IMR-90 (cell line): ENCODE data around the gene NFE2L1. TPM values are rescaled to one million over a fixed set of nuclear protein-coding genes. Genes with fewer than 3 reads are reported as not detected.
A peak's percentile ranks its signal among the peaks of the same experiment; 100 is the strongest.

ENCODE experiments used
- ATAC-seq: fragments of 200-7000 bp; cut with Tn5 transposase; 2 replicates; pipeline ENCODE4 v1.9.1; 2020; ENCODE audit warnings: low read depth, mild to moderate bottlenecking, moderate library complexity
- BruUV-seq: library from RNA; stranded (reverse); fragments of 400-500 nt; replicated peaks from 2 replicates; lab custom pipeline; 2021; lab: Mats Ljungman, UMichigan
- CTCF ChIA-PET: fragments of 300-600 bp; formaldehyde crosslinking; extraction: SDS; loops from one replicate; lab custom pipeline; 2021; ENCODE audit warnings: antibody characterized with exemption; lab: Yijun Ruan, JAX
- POLR2A ChIA-PET: fragments of 300-600 bp; sonication (Branson Sonifier 250); formaldehyde crosslinking; loops from one replicate; lab custom pipeline; 2022; ENCODE audit warnings: antibody characterized with exemption; ENCODE audit not compliant: unreplicated experiment; lab: Charles Lee
- DNase-seq: peaks from one replicate; pipeline ENCODE4 v3.0.0; 2013
- H2AFZ ChIP-seq: replicated peaks from 2 replicates; pipeline ENCODE3; 2013; ENCODE audit warnings: low read length, mild to moderate bottlenecking; ENCODE audit not compliant: poor library complexity
- H2AK5ac ChIP-seq: 2 replicates; pipeline ENCODE4 v1.6.1; 2013; ENCODE audit warnings: low read depth, low read length, inconsistent platforms
- H2AK9ac ChIP-seq: replicated peaks from 2 replicates; pipeline ENCODE3; 2013; ENCODE audit warnings: mild to moderate bottlenecking, low read depth, low read length, moderate library complexity; ENCODE audit not compliant: poor library complexity
- H2BK120ac ChIP-seq: 2 replicates; pipeline ENCODE4 v1.6.1; 2013; ENCODE audit warnings: low read depth, low read length, inconsistent platforms
- H2BK15ac ChIP-seq: 3 replicates; pipeline ENCODE4 v1.6.1; 2013; ENCODE audit warnings: low read depth, low read length, inconsistent platforms
- H2BK20ac ChIP-seq: 2 replicates; pipeline ENCODE4 v1.6.1; 2013; ENCODE audit warnings: low read depth, mild to moderate bottlenecking, inconsistent platforms, low read length, moderate library complexity
- H2BK5ac ChIP-seq: 2 replicates; pipeline ENCODE4 v1.6.1; 2013; ENCODE audit warnings: mild to moderate bottlenecking, low read depth, low read length, inconsistent platforms; ENCODE audit not compliant: poor library complexity, severe bottlenecking
- H3K14ac ChIP-seq: replicated peaks from 2 replicates; pipeline ENCODE4 v1.6.1; 2013; ENCODE audit warnings: low read depth, low read length, inconsistent platforms
- H3K18ac ChIP-seq: 2 replicates; pipeline ENCODE4 v1.6.1; 2013; ENCODE audit warnings: low read depth, low read length, control low read depth
- H3K23ac ChIP-seq: 2 replicates; pipeline ENCODE4 v1.6.1; 2013; ENCODE audit warnings: low read depth, low read length, inconsistent platforms
- H3K27ac ChIP-seq: 2 replicates; pipeline ENCODE4 v1.5.1; 2013; ENCODE audit warnings: mild to moderate bottlenecking, control low read depth, low read length; ENCODE audit not compliant: insufficient read depth
- H3K27me3 ChIP-seq: 2 replicates; pipeline ENCODE4 v1.6.1; 2013; ENCODE audit warnings: low read length; ENCODE audit not compliant: control insufficient read depth, insufficient read depth
- H3K36me3 ChIP-seq: 2 replicates; pipeline ENCODE4 v1.6.1; 2013; ENCODE audit warnings: low read length, mixed read lengths; ENCODE audit not compliant: control insufficient read depth, insufficient read depth
- H3K4ac ChIP-seq: 2 replicates; pipeline ENCODE4 v1.6.1; 2013; ENCODE audit warnings: low read depth, low read length, inconsistent platforms
- H3K4me1 ChIP-seq: 2 replicates; pipeline ENCODE4 v1.6.1; 2013; ENCODE audit warnings: low read length, mixed read lengths; ENCODE audit not compliant: control insufficient read depth, insufficient read depth
- H3K4me2 ChIP-seq: 2 replicates; pipeline ENCODE4 v1.6.1; 2013; ENCODE audit warnings: low read depth, mild to moderate bottlenecking, control low read depth, low read length, moderate library complexity
- H3K4me3 ChIP-seq: 2 replicates; pipeline ENCODE4 v1.5.1; 2013; ENCODE audit warnings: low read depth, mild to moderate bottlenecking, control low read depth, low read length, moderate library complexity; ENCODE audit not compliant: insufficient read depth
- H3K56ac ChIP-seq: 2 replicates; pipeline ENCODE4 v1.6.1; 2013; ENCODE audit warnings: low read length, inconsistent platforms; ENCODE audit not compliant: insufficient read depth; ENCODE audit errors: extremely low read depth
- H3K79me1 ChIP-seq, 2 experiments: 2 replicates each; pipeline ENCODE4 v1.6.1; 2013; ENCODE audit warnings: low read length in 2 of 2, inconsistent platforms in 1 of 2, low read depth in 1 of 2
- H3K9ac ChIP-seq: 2 replicates; pipeline ENCODE4 v1.6.1; 2013; ENCODE audit warnings: low read depth, low read length, control low read depth
- H3K9me1 ChIP-seq: 2 replicates; pipeline ENCODE4 v1.6.1; 2013; ENCODE audit warnings: low read length, inconsistent platforms; ENCODE audit not compliant: insufficient read depth
- H3K9me3 ChIP-seq: 2 replicates; pipeline ENCODE4 v1.6.1; 2013; ENCODE audit warnings: low read length; ENCODE audit not compliant: control insufficient read depth, insufficient read depth
- H4K20me1 ChIP-seq: 2 replicates; pipeline ENCODE4 v1.6.1; 2013; ENCODE audit warnings: low read length, inconsistent platforms; ENCODE audit not compliant: insufficient read depth
- H4K5ac ChIP-seq: 2 replicates; pipeline ENCODE4 v1.6.1; 2013; ENCODE audit warnings: mild to moderate bottlenecking, low read depth, low read length, control low read depth
- H4K8ac ChIP-seq, 2 experiments: 2 replicates each; pipeline ENCODE4 v1.6.1; 2013; ENCODE audit warnings: low read depth in 2 of 2, low read length in 2 of 2, control low read depth in 1 of 2, inconsistent platforms in 1 of 2
- H4K91ac ChIP-seq: 2 replicates; pipeline ENCODE4 v1.6.1; 2013; ENCODE audit warnings: low read depth, low read length, inconsistent platforms; ENCODE audit not compliant: insufficient read depth
- BHLHE40 ChIP-seq: fragments of 150-350 bp; IDR thresholded peaks from 2 replicates; pipeline ENCODE4 v1.6.1; 2016; ENCODE audit warnings: mild to moderate bottlenecking, low read depth, low read length
- CEBPB ChIP-seq: IDR thresholded peaks from 2 replicates; pipeline ENCODE4 v1.6.1; 2012; ENCODE audit warnings: low read depth, low read length, improper control_type of control experiment
- CHD1 ChIP-seq: IDR thresholded peaks from 2 replicates; pipeline ENCODE4 v1.6.1; 2012; ENCODE audit warnings: low read depth, low read length, improper control_type of control experiment
- FOS ChIP-seq: fragments of 150-350 bp; IDR thresholded peaks from 2 replicates; pipeline ENCODE4 v1.6.1; 2016; ENCODE audit warnings: low read depth, low read length
- MAZ ChIP-seq: IDR thresholded peaks from 2 replicates; pipeline ENCODE4 v1.6.1; 2012; ENCODE audit warnings: low read depth, mild to moderate bottlenecking, low read length, improper control_type of control experiment, moderate library complexity, borderline replicate concordance
- MXI1 ChIP-seq: IDR thresholded peaks from 2 replicates; pipeline ENCODE4 v1.6.1; 2012; ENCODE audit warnings: low read depth, mild to moderate bottlenecking, low read length, moderate library complexity, borderline replicate concordance
- POLR2A ChIP-seq: IDR thresholded peaks from 2 replicates; pipeline ENCODE4 v1.6.1; 2012; ENCODE audit warnings: mild to moderate bottlenecking, low read depth, low read length
- RAD21 ChIP-seq: IDR thresholded peaks from 2 replicates; pipeline ENCODE4 v1.6.1; 2012; ENCODE audit warnings: low read length, improper control_type of control experiment
- SMC3 ChIP-seq: fragments of 150-350 bp; IDR thresholded peaks from 2 replicates; pipeline ENCODE4 v1.6.1; 2016; ENCODE audit warnings: low read depth, mild to moderate bottlenecking, antibody characterized with exemption, low read length, moderate library complexity
- WGBS, 2 experiments: methylation state at CpG; one replicate each; pipeline versions ENCODE4 v1.1.5 to v1.1.7; 2013; ENCODE audit warnings: missing lambda C conversion rate in 2 of 2; ENCODE audit not compliant: insufficient read length in 1 of 2; ENCODE audit errors: extremely low coverage in 2 of 2; 5-methylcytosine and 5-hydroxymethylcytosine counted together
- dilution Hi-C: fragments of 300-500 bp; cut with HindIII; formaldehyde crosslinking; loops from one replicate; pipeline ENCODE4 v1.14.3; 2018; ENCODE audit warnings: low sequenced_read_pairs; ENCODE audit not compliant: unreplicated experiment
- in situ Hi-C: fragments of 300-500 bp; cut with MboI; formaldehyde crosslinking; loops from 3 replicates; pipeline ENCODE4 v1.14.3; 2019; ENCODE audit warnings: low sequenced_read_pairs, inconsistent platforms, mixed read lengths
- intact Hi-C: fragments of 100-400 bp; cut with micrococcal nuclease; formaldehyde crosslinking; loops from 2 replicates; pipeline ENCODE4 v1.10.0; 2022
- polyA plus RNA-seq, 3 experiments: library from polyadenylated mRNA; depleted of rRNA; stranded (reverse); fragments of >200 nt; gene quantifications; 2 replicates each; pipeline ENCODE4 v1.2.3, GENCODE V29; 2012; ENCODE audit warnings: low replicate concordance in 1 of 3
- total RNA-seq: library from RNA; depleted of rRNA; stranded (reverse); fragments of >200 nt; gene quantifications from 2 replicates; pipeline ENCODE4 v1.2.3, GENCODE V29; 2012
- TF ChIP-seq, protein P1 (sequence below): fragments of 150-350 bp; IDR thresholded peaks from 2 replicates; pipeline ENCODE4 v1.6.1; 2017; ENCODE audit warnings: mild to moderate bottlenecking, antibody characterized with exemption, low read length, low read depth
- TF ChIP-seq, protein P2 (sequence below): conservative IDR thresholded peaks from 2 replicates; pipeline ENCODE4 v1.5.1; 2012; ENCODE audit warnings: mild to moderate bottlenecking, low read depth, low read length, improper control_type of control experiment

Gene NFE2L1
- total and polyA plus RNA-seq, 2 of the 4 experiments (the other 2 are of a cell fraction), result 42.8 to 122 TPM

GRCh38 chr17:48025040-48025903, 22.9 kb upstream of the NFE2L1 start:
- H4K91ac ChIP-seq, result no peak overlapping the region
- no peaks in the 10 kb centered on the region for H3K9me1 ChIP-seq
- H3K9ac ChIP-seq, result peak overlapping the region; percentile 41
- intact Hi-C loops (loop anchor here (1.0 to 10.0 kb wide), 5 partner anchors 23 to 310 kb away; partner anchors contain the start of genes CBX1 and NFE2L1), dilution Hi-C loops (no loop called here), in situ Hi-C loops (loop anchor here (5.0 to 10.0 kb wide), 2 partner anchors 102 to 570 kb away; partner anchors contain the start of genes HOXB3 and HOXB5)
- TF ChIP-seq MXI1, result peak; percentile 99
- TF ChIP-seq MAZ, result peak; percentile 86
- no peak for TF ChIP-seq POLR2A
- TF ChIP-seq CHD1, result no peak
- TF ChIP-seq, protein P1, sequence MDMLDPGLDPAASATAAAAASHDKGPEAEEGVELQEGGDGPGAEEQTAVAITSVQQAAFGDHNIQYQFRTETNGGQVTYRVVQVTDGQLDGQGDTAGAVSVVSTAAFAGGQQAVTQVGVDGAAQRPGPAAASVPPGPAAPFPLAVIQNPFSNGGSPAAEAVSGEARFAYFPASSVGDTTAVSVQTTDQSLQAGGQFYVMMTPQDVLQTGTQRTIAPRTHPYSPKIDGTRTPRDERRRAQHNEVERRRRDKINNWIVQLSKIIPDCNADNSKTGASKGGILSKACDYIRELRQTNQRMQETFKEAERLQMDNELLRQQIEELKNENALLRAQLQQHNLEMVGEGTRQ, result peak; percentile 87
- TF ChIP-seq, protein P2, sequence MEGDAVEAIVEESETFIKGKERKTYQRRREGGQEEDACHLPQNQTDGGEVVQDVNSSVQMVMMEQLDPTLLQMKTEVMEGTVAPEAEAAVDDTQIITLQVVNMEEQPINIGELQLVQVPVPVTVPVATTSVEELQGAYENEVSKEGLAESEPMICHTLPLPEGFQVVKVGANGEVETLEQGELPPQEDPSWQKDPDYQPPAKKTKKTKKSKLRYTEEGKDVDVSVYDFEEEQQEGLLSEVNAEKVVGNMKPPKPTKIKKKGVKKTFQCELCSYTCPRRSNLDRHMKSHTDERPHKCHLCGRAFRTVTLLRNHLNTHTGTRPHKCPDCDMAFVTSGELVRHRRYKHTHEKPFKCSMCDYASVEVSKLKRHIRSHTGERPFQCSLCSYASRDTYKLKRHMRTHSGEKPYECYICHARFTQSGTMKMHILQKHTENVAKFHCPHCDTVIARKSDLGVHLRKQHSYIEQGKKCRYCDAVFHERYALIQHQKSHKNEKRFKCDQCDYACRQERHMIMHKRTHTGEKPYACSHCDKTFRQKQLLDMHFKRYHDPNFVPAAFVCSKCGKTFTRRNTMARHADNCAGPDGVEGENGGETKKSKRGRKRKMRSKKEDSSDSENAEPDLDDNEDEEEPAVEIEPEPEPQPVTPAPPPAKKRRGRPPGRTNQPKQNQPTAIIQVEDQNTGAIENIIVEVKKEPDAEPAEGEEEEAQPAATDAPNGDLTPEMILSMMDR, result peak; percentile 93
- 0 out of 2 replicates have a peak, but pooled peaks have one; percentile 13 for TF ChIP-seq CEBPB
- TF ChIP-seq FOS, result no peak
- peak; percentile 91 for TF ChIP-seq BHLHE40
- TF ChIP-seq SMC3, result peak; percentile 71
- TF ChIP-seq RAD21, result peak; percentile 90
- CTCF ChIA-PET, result interaction anchor here (0.5 to 3.4 kb wide), 14 partner anchors 11 to 598 kb away, joined by 3 to 18 read pairs (median 4); partner anchors contain the start of gene NFE2L1
- H3K14ac ChIP-seq, result peak overlapping the region; percentile 70
- peak overlapping the region in 1 of 2 experiments; percentile 38; a peak in 2 of 4 replicates for H4K8ac ChIP-seq
- no peak overlapping the region for H2BK20ac ChIP-seq
- H2BK5ac ChIP-seq, result peak overlapping the region; percentile 2
- peaks cover 3% of the 10 kb centered on the region; the same call in 1 of the 2 replicates for H4K20me1 ChIP-seq
- no TSS peak for BruUV-seq
- no peak overlapping the region for H2BK15ac ChIP-seq
- no peak overlapping the region for H4K5ac ChIP-seq
- peak overlapping the region; percentile 92 for H3K4me2 ChIP-seq
- H3K4me3 ChIP-seq, result peak overlapping the region; percentile 43
- H2BK120ac ChIP-seq, result no peak overlapping the region
- POLR2A ChIA-PET, result interaction anchor here (0.6 kb wide), 1 partner anchor 117 kb away, joined by 3 read pairs; no protein-coding TSS in a partner anchor
- H3K27me3 ChIP-seq, result no peaks in the 10 kb centered on the region
- H2AK5ac ChIP-seq, result peak overlapping the region; percentile 0; the same call in 1 of the 2 replicates
- H3K4me1 ChIP-seq, result peaks cover 18% of the 10 kb centered on the region
- ATAC-seq (peak; percentile 92), DNase-seq (peak; percentile 96)
- peak overlapping the region; percentile 91 for H2AFZ ChIP-seq
- no peaks in the 10 kb centered on the region for H3K9me3 ChIP-seq
- no peaks in the 10 kb centered on the region for H3K36me3 ChIP-seq
- H3K79me1 ChIP-seq, result peaks cover 0 to 7% of the 10 kb centered on the region in 2 experiments; a peak in 1 of 4 replicates
- WGBS, 2 experiments, result 2% methylated on average over 40 of the region's 56 CpGs; no CpG with 5 or more reads in 1 of the 2 experiments
- H3K27ac ChIP-seq, result peak overlapping the region; percentile 14; the same call in 1 of the 2 replicates
- H3K23ac ChIP-seq, result peak overlapping the region; percentile 81
- H3K4ac ChIP-seq, result peak overlapping the region; percentile 21
- no peak overlapping the region for H3K56ac ChIP-seq
- H3K18ac ChIP-seq, result no peak overlapping the region
- peak overlapping the region; percentile 50 for H2AK9ac ChIP-seq
